ENCODE data around the gene RBM33. TPM values are rescaled to one million over a fixed set of nuclear protein-coding genes. Genes with fewer than 3 reads are reported as not detected.

RBM33 gene
- total and polyA plus RNA-seq, 2 of the 8 experiments (the other 6 are each of a cell fraction or from before 2014, with no cell fraction given) = 16.5 to 64.6 TPM

DNA sequence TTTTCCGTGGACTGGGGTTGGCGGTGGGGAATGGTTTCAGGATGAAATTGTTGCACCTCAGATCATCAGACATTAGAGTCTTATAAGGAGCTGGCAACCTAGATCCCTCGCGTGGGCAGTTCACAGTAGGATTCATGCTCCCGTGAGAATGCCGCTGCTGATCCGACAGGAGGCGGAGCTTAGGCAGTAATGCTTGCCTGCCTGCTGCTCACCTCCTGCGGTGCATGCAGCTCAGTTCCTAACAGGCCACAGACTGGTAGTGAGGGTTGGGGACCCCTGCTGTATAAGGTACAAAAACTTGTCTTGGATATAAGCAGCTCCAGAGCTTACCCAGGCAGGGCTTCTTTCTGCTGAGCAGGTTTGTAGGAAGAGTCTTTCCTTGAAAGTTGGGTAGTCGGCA is 113.9 kb downstream of the RBM33 start (continued):
- TF ChIP-seq, protein P1, sequence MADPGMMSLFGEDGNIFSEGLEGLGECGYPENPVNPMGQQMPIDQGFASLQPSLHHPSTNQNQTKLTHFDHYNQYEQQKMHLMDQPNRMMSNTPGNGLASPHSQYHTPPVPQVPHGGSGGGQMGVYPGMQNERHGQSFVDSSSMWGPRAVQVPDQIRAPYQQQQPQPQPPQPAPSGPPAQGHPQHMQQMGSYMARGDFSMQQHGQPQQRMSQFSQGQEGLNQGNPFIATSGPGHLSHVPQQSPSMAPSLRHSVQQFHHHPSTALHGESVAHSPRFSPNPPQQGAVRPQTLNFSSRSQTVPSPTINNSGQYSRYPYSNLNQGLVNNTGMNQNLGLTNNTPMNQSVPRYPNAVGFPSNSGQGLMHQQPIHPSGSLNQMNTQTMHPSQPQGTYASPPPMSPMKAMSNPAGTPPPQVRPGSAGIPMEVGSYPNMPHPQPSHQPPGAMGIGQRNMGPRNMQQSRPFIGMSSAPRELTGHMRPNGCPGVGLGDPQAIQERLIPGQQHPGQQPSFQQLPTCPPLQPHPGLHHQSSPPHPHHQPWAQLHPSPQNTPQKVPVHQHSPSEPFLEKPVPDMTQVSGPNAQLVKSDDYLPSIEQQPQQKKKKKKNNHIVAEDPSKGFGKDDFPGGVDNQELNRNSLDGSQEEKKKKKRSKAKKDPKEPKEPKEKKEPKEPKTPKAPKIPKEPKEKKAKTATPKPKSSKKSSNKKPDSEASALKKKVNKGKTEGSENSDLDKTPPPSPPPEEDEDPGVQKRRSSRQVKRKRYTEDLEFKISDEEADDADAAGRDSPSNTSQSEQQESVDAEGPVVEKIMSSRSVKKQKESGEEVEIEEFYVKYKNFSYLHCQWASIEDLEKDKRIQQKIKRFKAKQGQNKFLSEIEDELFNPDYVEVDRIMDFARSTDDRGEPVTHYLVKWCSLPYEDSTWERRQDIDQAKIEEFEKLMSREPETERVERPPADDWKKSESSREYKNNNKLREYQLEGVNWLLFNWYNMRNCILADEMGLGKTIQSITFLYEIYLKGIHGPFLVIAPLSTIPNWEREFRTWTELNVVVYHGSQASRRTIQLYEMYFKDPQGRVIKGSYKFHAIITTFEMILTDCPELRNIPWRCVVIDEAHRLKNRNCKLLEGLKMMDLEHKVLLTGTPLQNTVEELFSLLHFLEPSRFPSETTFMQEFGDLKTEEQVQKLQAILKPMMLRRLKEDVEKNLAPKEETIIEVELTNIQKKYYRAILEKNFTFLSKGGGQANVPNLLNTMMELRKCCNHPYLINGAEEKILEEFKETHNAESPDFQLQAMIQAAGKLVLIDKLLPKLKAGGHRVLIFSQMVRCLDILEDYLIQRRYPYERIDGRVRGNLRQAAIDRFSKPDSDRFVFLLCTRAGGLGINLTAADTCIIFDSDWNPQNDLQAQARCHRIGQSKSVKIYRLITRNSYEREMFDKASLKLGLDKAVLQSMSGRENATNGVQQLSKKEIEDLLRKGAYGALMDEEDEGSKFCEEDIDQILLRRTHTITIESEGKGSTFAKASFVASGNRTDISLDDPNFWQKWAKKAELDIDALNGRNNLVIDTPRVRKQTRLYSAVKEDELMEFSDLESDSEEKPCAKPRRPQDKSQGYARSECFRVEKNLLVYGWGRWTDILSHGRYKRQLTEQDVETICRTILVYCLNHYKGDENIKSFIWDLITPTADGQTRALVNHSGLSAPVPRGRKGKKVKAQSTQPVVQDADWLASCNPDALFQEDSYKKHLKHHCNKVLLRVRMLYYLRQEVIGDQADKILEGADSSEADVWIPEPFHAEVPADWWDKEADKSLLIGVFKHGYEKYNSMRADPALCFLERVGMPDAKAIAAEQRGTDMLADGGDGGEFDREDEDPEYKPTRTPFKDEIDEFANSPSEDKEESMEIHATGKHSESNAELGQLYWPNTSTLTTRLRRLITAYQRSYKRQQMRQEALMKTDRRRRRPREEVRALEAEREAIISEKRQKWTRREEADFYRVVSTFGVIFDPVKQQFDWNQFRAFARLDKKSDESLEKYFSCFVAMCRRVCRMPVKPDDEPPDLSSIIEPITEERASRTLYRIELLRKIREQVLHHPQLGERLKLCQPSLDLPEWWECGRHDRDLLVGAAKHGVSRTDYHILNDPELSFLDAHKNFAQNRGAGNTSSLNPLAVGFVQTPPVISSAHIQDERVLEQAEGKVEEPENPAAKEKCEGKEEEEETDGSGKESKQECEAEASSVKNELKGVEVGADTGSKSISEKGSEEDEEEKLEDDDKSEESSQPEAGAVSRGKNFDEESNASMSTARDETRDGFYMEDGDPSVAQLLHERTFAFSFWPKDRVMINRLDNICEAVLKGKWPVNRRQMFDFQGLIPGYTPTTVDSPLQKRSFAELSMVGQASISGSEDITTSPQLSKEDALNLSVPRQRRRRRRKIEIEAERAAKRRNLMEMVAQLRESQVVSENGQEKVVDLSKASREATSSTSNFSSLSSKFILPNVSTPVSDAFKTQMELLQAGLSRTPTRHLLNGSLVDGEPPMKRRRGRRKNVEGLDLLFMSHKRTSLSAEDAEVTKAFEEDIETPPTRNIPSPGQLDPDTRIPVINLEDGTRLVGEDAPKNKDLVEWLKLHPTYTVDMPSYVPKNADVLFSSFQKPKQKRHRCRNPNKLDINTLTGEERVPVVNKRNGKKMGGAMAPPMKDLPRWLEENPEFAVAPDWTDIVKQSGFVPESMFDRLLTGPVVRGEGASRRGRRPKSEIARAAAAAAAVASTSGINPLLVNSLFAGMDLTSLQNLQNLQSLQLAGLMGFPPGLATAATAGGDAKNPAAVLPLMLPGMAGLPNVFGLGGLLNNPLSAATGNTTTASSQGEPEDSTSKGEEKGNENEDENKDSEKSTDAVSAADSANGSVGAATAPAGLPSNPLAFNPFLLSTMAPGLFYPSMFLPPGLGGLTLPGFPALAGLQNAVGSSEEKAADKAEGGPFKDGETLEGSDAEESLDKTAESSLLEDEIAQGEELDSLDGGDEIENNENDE (IDR thresholded peaks at IDR 0.05; ENCODE audit: insufficient replicate concordance, low read length) = no peak
- no peak for TF ChIP-seq CHD2 (IDR thresholded peaks at IDR 0.05; ENCODE audit: low read length)
